DMS114 treated with DMSO at 0.1 percent for 48 hours (cell line): ENCODE data around the gene USP31.
A peak's percentile ranks its signal among the peaks of the same experiment; 100 is the strongest.

Experiments used
- DNase-seq: peaks from one replicate; lab custom pipeline; 2025; ENCODE audit not compliant: unreplicated experiment; lab: John Stamatoyannopoulos, UW

The USP31 gene

GRCh38 chr16:23064639-23065038, 84.6 kb downstream of the USP31 start:
- DNase-seq, result no peak

GRCh38 chr16:23062524-23062923, 86.7 kb downstream of the USP31 start:
- DNase-seq, result no peak

- no peak for DNase-seq
Observed at GRCh38 chr16:23061669-23062068, 87.6 kb downstream of the USP31 start.

- DNase-seq, result peak; percentile 54
Observed at GRCh38 chr16:23060458-23061320, 88.6 kb downstream of the USP31 start.

GRCh38 chr16:23059433-23059832, 89.8 kb downstream of the USP31 start:
- DNase-seq, result no peak

GRCh38 chr16:23058576-23058975, 90.7 kb downstream of the USP31 start:
- DNase-seq, result no peak

DNA sequence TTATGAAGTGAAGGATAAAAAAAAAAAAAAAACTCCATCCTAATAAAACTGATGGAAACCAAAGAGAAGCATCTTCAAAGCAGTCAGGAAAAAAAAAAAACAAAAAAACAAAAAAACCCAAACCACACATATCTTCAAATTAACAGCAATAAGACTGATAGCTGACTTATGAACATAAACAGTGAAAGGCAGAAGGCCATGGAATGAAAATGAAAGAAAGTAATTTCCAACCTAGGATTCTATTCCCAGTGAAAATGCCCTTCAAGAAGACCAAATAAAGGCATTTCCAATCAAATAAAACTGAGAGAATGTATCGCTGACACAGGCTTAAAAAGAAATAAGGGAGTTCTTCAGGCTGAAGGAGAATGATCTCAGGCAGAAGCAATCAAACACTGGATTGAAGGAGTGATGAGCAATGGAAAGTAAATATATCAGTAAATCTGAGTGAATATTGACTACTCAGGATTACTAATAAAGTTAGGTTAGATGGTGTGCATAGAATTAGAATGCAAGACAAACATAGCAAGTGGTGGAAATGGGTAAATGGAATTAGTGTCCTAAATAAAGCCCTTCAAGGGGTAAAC, 92.1 kb downstream of the USP31 start:
- DNase-seq, result no peak

- DNase-seq, result no peak
Observed at GRCh38 chr16:23055481-23055880, 93.8 kb downstream of the USP31 start.

GRCh38 chr16:23052908-23053580, 96.2 kb downstream of the USP31 start:
- DNase-seq, result no peak

- no peak for DNase-seq
Observed at GRCh38 chr16:23052221-23052620, 97.0 kb downstream of the USP31 start.

GRCh38 chr16:23051587-23051986, 97.7 kb downstream of the USP31 start:
- no peak for DNase-seq

- DNase-seq, result no peak
Observed at GRCh38 chr16:23048164-23048563, 101.1 kb downstream of the USP31 start.

- DNase-seq, result no peak
Observed at GRCh38 chr16:23045025-23045424, 104.2 kb downstream of the USP31 start.

- DNase-seq, result no peak
Observed at GRCh38 chr16:23040246-23040645, 109.0 kb downstream of the USP31 start.

DNA sequence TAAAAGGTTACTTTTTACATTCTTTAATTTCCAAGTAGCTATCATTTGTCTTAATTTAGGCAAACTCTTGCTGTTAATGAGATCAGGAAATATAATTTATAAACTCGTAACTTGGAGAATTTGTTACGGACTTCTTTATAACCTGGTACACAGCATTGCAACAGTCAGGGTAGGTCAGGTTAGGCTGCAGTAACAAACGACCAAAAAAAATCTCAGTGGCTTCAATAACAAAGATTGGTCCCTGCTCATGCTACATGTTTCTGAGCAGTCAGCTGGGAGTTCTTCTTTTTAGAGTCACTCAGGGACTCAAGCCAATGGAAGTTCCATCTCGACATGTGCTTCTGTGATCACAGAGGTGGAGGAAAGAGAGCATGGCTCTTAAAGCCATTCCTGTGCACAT, 110.1 kb downstream of the USP31 start:
- DNase-seq, result no peak

GRCh38 chr16:23035240-23035639, 114.0 kb downstream of the USP31 start:
- no peak for DNase-seq

DNA sequence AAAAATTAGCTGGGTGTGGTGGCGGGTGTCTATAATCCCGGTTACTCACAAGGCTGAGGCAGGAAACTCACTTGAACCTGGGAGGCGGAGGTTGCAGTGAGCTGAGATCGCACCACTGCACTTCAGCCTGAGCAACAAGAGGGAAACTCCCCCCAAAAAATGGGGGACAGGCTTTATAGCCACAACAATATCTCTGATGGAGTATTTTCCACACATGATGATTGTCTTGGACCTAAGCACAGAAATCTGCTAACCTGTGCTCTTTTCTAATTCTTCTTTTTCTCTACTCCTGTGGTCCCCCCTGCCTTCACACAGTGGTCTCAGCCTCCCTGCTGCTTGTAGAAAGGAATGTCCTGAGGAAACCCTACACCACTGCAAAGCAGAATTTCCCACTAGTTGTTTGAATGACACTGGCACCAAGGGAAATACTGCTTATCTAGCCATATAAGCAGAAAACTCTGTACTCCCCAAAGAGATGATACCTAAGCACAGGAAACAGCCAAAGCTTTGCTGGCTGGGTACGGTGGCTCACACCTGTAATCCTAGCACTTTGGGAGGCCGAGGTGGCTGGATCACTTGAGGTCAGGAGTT, 117.6 kb downstream of the USP31 start:
- DNase-seq, result no peak

DNA sequence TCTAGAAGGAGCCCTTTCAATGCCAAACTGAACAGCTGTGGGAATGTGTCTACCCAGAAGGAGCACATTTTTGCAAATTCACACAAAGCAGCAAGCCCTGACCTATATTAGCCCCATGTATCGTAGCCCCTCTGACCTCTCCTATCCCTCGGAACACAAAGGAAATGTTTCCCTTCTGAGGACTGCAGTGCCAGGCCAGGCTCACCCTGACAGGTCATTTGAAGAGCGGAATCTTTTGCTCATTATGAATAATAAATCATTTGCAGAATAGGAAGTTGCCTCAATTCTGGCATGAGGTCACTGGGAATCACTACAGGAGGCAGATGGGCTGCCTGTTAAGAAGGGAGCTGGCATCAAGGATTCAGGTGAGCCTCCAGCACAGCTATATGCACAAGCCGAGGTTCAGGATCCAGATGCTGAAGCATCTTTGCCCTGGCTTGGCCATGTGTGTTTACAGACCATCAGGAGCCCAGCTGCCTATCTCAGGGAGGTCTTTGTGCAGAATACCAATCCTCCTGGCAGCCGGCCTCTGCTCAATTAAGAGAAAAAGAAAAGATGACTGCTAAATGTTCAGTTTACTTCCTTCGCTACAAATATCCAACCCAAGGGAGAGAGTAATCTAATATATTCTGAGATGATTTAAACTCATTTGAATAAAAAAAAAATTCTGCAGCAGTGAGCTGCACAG, 119.4 kb downstream of the USP31 start:
- no peak for DNase-seq

DNA sequence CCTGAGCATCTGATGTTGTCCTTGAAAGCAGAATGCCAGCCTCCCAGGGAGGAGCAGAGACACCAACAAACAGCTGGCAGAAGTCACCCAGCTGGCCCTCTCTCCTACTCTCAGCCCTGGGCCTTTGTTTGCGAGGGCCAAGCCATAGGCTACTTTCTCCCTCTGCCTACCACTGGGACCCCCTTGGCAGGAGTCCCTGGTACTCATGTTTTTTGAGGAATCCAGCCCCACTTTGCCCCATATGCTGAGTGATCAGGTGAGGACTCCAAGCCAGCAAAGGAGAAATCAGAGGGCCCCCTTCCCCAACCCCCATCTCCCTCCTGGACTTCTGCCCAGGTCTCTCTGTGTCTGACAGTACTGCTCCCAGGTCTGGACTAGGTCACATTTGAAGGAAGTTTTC, 121.9 kb downstream of the USP31 start:
- DNase-seq, result no peak

DNA sequence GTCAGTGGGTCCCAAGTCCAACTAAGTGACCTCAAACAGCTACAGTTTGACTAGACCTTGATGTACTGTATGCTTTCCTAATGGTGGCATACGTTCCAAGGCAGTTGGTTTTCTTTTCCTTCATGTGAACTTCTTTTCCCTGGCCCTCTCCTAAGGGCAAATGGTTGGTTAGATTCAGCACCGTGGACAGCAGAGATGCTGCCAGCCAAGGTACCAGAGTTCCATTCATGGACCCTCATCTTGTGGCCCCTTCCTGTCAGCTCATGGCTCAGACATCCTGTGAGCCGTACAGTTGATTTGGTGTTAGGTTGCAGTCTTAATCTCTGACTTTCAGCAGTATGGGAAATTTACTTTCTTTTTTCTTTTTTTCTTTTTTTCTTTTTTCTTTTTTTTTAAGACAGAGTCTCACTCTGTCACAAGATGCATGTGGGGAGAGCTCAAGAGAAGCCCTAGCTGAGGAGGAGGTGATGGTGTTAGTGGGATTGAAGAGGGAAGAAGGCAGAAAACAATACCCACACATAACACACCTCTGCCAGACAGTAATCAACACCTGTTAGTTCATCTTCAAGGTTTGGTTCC, 122.4 kb downstream of the USP31 start:
- no peak for DNase-seq
